Astrocyte of the spinal cord (primary cell): ENCODE measurements around the gene TLCD3A.

Experiments used
- DNase-seq: peaks from one replicate; pipeline ENCODE4 v3.0.0; 2011; ENCODE audit warnings: low read depth, low spot score
- H3K4me3 ChIP-seq: 2 replicates; pipeline ENCODE4 v1.5.1; 2011; ENCODE audit warnings: low read depth, mild to moderate bottlenecking, low read length, moderate library complexity
- in situ Hi-C: cut with HindIII; loops from 2 replicates; pipeline ENCODE4 v1.10.0; 2017; ENCODE audit warnings: low sequenced_read_pairs
- TF ChIP-seq, protein P1 (sequence below): IDR thresholded peaks from 2 replicates; pipeline ENCODE4 v1.5.1; 2012; ENCODE audit warnings: low read depth, mild to moderate bottlenecking, low read length, inconsistent platforms

The TLCD3A gene

DNA sequence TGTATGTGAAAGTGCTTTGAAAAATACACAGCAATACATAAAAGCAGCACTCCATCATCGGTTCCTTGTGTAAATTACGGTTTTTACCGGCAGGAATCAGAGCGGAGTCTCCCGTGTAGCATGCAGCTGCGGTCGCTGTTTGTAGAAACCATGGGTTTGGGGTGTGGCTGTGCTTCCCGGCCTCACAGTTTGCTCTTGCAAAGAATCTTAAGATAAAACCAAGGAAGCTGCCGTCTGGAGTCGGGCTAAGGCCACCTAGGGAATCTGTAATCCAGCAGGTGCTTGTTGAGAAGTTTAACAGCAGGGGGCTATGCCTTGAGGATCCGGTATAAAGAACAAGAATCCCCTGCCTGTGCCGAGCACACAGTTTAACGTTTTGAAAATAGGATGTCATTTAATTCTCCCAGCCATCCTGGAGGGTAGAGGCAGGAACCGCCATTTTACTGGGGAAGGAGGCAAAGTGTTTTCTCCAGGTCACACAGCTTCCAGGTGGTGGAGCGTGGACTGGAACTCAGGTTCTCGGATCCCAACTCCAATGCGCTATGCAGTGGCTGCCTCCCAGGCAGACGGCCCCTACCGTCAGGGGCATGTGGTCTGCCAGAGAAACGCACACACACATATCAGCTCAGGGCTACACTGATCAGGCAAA is 6.0 kb upstream of the TLCD3A start:
- in situ Hi-C loops: no loop called here
- no peak overlapping the region for H3K4me3 ChIP-seq
- DNase-seq: no peak
- TF ChIP-seq, protein P1, sequence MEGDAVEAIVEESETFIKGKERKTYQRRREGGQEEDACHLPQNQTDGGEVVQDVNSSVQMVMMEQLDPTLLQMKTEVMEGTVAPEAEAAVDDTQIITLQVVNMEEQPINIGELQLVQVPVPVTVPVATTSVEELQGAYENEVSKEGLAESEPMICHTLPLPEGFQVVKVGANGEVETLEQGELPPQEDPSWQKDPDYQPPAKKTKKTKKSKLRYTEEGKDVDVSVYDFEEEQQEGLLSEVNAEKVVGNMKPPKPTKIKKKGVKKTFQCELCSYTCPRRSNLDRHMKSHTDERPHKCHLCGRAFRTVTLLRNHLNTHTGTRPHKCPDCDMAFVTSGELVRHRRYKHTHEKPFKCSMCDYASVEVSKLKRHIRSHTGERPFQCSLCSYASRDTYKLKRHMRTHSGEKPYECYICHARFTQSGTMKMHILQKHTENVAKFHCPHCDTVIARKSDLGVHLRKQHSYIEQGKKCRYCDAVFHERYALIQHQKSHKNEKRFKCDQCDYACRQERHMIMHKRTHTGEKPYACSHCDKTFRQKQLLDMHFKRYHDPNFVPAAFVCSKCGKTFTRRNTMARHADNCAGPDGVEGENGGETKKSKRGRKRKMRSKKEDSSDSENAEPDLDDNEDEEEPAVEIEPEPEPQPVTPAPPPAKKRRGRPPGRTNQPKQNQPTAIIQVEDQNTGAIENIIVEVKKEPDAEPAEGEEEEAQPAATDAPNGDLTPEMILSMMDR: no peak

DNA sequence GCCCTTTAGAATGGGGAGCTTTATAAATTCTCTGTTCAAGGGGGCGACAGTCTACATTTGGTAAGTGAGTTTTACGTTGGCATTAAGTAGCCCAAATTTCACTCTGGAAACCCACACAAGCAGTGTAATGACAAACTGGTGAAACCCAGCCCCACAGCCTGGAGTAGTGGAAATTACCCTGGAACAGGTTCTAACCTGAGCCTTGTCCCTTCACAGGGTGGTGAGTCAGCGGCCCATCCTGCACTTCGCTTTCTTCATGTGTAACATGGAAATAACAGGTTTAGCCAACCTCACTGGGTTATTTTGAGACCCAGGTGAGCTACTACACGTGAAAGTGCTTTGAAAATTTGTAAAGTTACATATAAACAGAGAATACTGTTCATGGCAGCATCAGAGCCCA is 3.5 kb upstream of the TLCD3A start:
- H3K4me3 ChIP-seq: no peak overlapping the region
- no peak for DNase-seq
- TF ChIP-seq, protein P1: no peak
- in situ Hi-C loops: no loop called here

DNA sequence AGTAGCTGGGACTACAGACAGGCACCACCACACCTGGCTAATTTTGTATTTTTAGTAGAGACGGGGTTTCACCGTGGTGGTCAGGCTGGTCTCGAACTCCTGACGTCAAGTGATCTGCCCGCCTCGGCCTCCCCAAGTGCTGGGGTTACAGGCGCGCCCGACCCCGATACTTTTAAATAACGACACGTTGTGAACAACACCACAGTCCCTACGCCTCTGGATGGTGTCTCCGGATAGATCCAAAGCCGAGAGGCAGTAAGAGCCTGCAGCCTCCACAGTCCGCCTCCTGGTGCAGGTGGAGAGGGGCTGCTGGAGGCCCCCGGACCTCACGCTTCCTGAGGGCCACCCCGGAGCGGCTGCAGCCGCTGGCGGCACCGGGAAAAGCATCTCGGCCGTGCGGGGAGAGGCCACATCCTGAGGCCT is 741 bp upstream of the TLCD3A start:
- in situ Hi-C loops: no loop called here

DNA sequence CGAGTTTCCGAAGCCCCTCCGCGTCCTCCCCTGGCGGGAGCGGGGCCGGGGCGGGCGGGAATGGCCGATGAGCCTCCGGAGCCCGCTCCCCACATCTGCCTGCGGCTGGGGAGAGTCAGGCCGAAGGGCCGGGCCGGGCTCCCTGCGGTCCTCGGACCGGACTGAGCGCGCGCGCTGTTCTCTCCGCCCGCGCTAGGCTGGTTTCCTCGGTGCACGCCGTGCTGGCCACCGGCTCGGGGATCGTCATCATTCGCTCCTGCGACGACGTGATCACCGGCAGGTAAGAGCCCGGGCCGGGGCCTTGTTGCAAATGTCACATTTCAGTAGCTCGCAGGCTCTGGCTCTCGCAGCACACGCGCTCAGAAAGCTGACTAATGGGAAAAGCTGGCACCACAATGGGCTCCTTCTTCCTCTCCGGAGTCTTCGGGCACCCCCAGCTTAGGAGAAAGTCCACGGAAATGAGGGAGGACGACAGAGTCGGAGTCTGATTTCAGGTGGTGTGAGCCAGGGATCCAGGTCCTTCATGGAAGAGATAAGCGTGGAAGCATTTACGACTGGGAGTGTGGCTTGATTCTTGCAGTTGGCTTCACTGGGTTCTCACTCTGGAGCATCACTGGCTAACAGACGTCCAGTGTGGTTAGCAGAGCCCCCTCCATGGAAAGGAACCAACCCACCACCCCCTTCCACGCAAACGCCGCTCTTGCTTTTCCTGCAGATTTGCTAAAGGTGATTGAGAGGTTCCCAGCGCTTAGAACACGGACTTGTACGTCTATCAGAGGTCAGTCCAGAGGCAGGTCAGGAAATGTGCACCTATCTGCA is 715 bp downstream of the TLCD3A start:
- in situ Hi-C loops: no loop called here
- H3K4me3 ChIP-seq: peak overlapping the region; percentile 59
- DNase-seq: peak; percentile 37
- TF ChIP-seq, protein P1: no peak

More for the DNA sequence above, 741 bp upstream of the TLCD3A start:
- no peak for DNase-seq
- TF ChIP-seq, protein P1: no peak
- H3K4me3 ChIP-seq: peak overlapping the region; percentile 59

DNA sequence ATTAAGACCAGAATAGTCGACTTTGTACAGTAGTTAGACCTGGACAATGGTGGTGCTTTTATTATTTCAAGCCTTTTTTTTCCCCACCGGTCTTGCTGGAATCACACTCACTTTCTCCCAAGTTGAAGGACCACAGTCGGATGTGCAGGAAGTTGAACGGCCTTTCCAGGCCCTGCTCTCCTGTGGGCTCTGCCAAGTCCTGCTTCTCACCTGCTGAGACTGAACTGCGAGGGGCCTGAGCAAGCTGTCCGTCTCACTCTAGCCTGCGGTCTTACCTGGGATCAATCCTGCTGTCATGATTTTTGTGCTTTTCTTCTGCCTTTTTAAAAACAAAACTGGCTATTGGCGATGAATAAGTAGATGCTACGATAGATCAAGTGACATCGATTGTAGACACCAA is 1.3 kb downstream of the TLCD3A start:
- H3K4me3 ChIP-seq: peak overlapping the region; percentile 59
- TF ChIP-seq, protein P1: no peak
- in situ Hi-C loops: no loop called here
- no peak for DNase-seq

DNA sequence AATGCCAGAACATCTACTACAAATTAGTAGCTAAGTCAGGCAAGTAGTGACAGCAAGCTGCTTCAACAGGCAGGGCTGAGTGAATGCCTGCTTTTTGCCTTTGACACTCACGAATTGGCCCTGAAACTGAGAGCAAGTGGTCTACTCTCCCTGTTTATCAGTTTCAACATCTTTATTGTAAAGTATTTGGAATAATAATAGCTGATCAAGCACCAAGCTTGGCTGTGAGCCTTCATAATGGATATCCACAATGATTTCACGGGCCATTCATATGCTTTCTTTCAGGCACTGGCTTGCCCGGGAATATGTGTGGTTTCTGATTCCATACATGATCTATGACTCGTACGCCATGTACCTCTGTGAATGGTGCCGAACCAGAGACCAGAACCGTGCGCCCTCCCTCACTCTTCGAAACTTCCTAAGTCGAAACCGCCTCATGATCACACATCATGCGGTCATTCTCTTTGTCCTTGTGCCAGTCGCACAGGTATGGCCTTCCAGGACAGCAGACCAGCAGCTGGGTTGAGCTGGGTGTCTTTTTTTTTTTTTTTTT is 5.2 kb downstream of the TLCD3A start:
- no peak overlapping the region for H3K4me3 ChIP-seq
- DNase-seq: no peak
- TF ChIP-seq, protein P1: no peak
- in situ Hi-C loops: no loop called here
